GM12878 (cell line): ENCODE results near the gene CSNK1G1. TPM values are rescaled to one million over a fixed set of nuclear protein-coding genes. Genes with fewer than 3 reads are reported as not detected.

Experiments
- ATAC-seq: fragments of 200-7000 bp; cut with Tn5 transposase; 3 replicates; pipeline ENCODE4 v1.9.1; 2020; ENCODE audit warnings: mild to moderate bottlenecking, moderate library complexity
- BruUV-seq: library from RNA; stranded (reverse); fragments of 400-500 nt; replicated peaks from 2 replicates; lab custom pipeline; 2021; lab: Mats Ljungman, UMichigan
- CTCF ChIA-PET: fragments of 300-600 bp; sonication (Branson Sonifier 250); formaldehyde crosslinking; extraction: SDS; loops from one replicate; lab custom pipeline; 2021; ENCODE audit warnings: inconsistent platforms; lab: Yijun Ruan, JAX
- POLR2A ChIA-PET: fragments of 350-600 bp; formaldehyde crosslinking; extraction: SDS; loops from one replicate; lab custom pipeline; 2021; ENCODE audit warnings: inconsistent platforms; lab: Charles Lee
- RAD21 ChIA-PET: fragments of 300-600 bp; sonication (Branson Sonifier 250); formaldehyde crosslinking; loops from one replicate; lab custom pipeline; 2023; ENCODE audit warnings: antibody characterized with exemption; ENCODE audit not compliant: unreplicated experiment; lab: Charles Lee
- SMC1A ChIA-PET: fragments of 300-600 bp; sonication (Branson Sonifier 250); formaldehyde crosslinking; loops from one replicate; lab custom pipeline; 2023; ENCODE audit not compliant: unreplicated experiment, uncharacterized antibody; lab: Charles Lee
- DNase-seq: peaks from one replicate; pipeline ENCODE4 v3.0.0-alpha.2; 2011; ENCODE audit warnings: low read depth, low spot score
- FAIRE-seq: peaks from 3 replicates; lab custom pipeline; 2011; peaks lifted over from hg19 to GRCh38; lab: Jason Lieb, UNC
- H2AFZ ChIP-seq: 2 replicates; pipeline ENCODE4 v1.6.0; 2011; ENCODE audit warnings: low read depth, low read length, control low read depth; ENCODE audit not compliant: control insufficient read depth
- H3K27ac ChIP-seq: 2 replicates; pipeline ENCODE4 v1.5.1; 2011; ENCODE audit warnings: control low read depth; ENCODE audit not compliant: control insufficient read depth, insufficient read depth
- H3K27me3 ChIP-seq, 2 experiments: replicated peaks in 1 of 2; 2 replicates each; pipeline versions ENCODE4 v1.6.0 to v1.6.1; 2011; ENCODE audit warnings: low read length in 1 of 2; ENCODE audit not compliant: control insufficient read depth in 2 of 2, insufficient read depth in 2 of 2
- H3K36me3 ChIP-seq, 2 experiments: 2 replicates each; pipeline ENCODE4 v1.5.1; 2011; ENCODE audit warnings: low read length in 1 of 2; ENCODE audit not compliant: control insufficient read depth in 2 of 2, insufficient read depth in 2 of 2
- H3K4me1 ChIP-seq: 2 replicates; pipeline ENCODE4 v1.6.1; 2011; ENCODE audit warnings: mild to moderate bottlenecking, low read length, moderate library complexity, mixed read lengths; ENCODE audit not compliant: control insufficient read depth, insufficient read depth
- H3K4me2 ChIP-seq: 2 replicates; pipeline ENCODE4 v1.6.0; 2011; ENCODE audit warnings: control low read depth; ENCODE audit not compliant: control insufficient read depth, insufficient read depth
- H3K4me3 ChIP-seq: fragments of 200-600 bp; sonication (generic); 2 replicates; pipeline ENCODE4 v1.5.1; 2016
- H3K79me2 ChIP-seq: 2 replicates; pipeline ENCODE4 v1.6.0; 2011; ENCODE audit warnings: low read length; ENCODE audit not compliant: control insufficient read depth, insufficient read depth
- H3K9ac ChIP-seq: 2 replicates; pipeline ENCODE4 v1.8.0; 2011; ENCODE audit warnings: low read length, control low read depth, mixed read lengths; ENCODE audit not compliant: control insufficient read depth, insufficient read depth
- H3K9me3 ChIP-seq: replicated peaks from 3 replicates; pipeline ENCODE4 v1.5.1; 2011; ENCODE audit warnings: mild to moderate bottlenecking, low read length; ENCODE audit not compliant: control insufficient read depth, insufficient read depth
- H4K20me1 ChIP-seq: 2 replicates; pipeline ENCODE4 v1.6.0; 2011; ENCODE audit not compliant: control insufficient read depth, insufficient read depth
- BCL3 ChIP-seq: IDR thresholded peaks from 2 replicates; pipeline ENCODE4 v1.6.1; 2011; ENCODE audit warnings: borderline replicate concordance, low read depth, mild to moderate bottlenecking, moderate library complexity, low read length; ENCODE audit not compliant: insufficient read depth, poor library complexity, severe bottlenecking
- CREB1 ChIP-seq: IDR thresholded peaks from 2 replicates; pipeline ENCODE4 v1.6.1; 2012; ENCODE audit warnings: low read depth, mild to moderate bottlenecking, inconsistent platforms
- SRF ChIP-seq, 2 experiments: IDR thresholded peaks; 2 replicates each; pipeline ENCODE4 v1.6.1; 2011; ENCODE audit warnings: low read depth in 2 of 2, low read length in 2 of 2, mild to moderate bottlenecking in 1 of 2, moderate library complexity in 1 of 2
- TCF12 ChIP-seq: IDR thresholded peaks from 2 replicates; pipeline ENCODE4 v1.6.1; 2011; ENCODE audit warnings: low read depth, mild to moderate bottlenecking, low read length
- WGBS: methylation state at CpG from one replicate; pipeline ENCODE4 v1.1.6; 2016; ENCODE audit warnings: low lambda C conversion rate; ENCODE audit not compliant: insufficient replicate concordance, insufficient coverage; ENCODE audit errors: missing lambda C conversion rate; 5-methylcytosine and 5-hydroxymethylcytosine counted together
- in situ Hi-C: fragments of 300-500 bp; cut with MboI; formaldehyde crosslinking; loops from 9 replicates; pipeline ENCODE4 v1.14.3; 2018; ENCODE audit warnings: mixed read lengths
- intact Hi-C: fragments of 100-400 bp; cut with micrococcal nuclease; formaldehyde crosslinking; loops from one replicate; pipeline ENCODE4 v1.14.2; 2022; ENCODE audit not compliant: unreplicated experiment
- polyA plus RNA-seq, 11 experiments: library from polyadenylated mRNA; depleted of rRNA in 4 of 11; unstranded in 6 of 11; stranded (reverse) in 5 of 11; fragments of >200 nt; fragmentation: Nextera tagmentation in 4 of 11; fragmentation: Illumina TruSeq in 1 of 11; extraction: Ambion mirVana in 4 of 11; extraction: Trizol in 1 of 11; gene quantifications; 1 replicate in 1 of 11; 2 replicates in 10 of 11; pipeline versions ENCODE4 v1.2.1 to v1.2.3, GENCODE V29; 2011 to 2016; ENCODE audit warnings: inconsistent platforms in 2 of 11, missing spikeins in 2 of 11, low read depth in 1 of 11
- total RNA-seq, 4 experiments: library from RNA; depleted of rRNA in 3 of 4; stranded (reverse); fragments of >200 nt in 3 of 4; fragmentation: Illumina TruSeq in 1 of 4; extraction: Trizol in 1 of 4; gene quantifications; 2 replicates each; pipeline versions ENCODE4 v1.2.1 to v1.2.3, GENCODE V29; 2013 to 2021

Gene CSNK1G1
- total and polyA plus RNA-seq, 10 of the 15 experiments (the other 5 are each of a cell fraction or from before 2014, with no cell fraction given), result 6.1 to 23.4 (median 15.3) TPM

GRCh38 chr15:64166102-64166890 is 189.7 kb downstream of the CSNK1G1 start:
- intact Hi-C loops (no loop called here), in situ Hi-C loops (no loop called here)
- 95% methylated on average over 5 of the region's 5 CpGs for WGBS
- ChIA-PET POLR2A (interaction anchor here (1.3 kb wide), 1 partner anchor 77 kb away, joined by 3 read pairs; no protein-coding TSS in a partner anchor), CTCF (interaction anchor here (1.5 kb wide), 1 partner anchor 13 kb away, joined by 6 read pairs; no protein-coding TSS in a partner anchor), SMC1A (interaction anchor here (1.0 kb wide), 1 partner anchor 487 kb away, joined by 3 read pairs; no protein-coding TSS in a partner anchor), RAD21 (interaction anchor here (0.7 to 1.0 kb wide), 3 partner anchors 13 to 73 kb away, joined by 3 read pairs; partner anchors contain the start of gene CIAO2A)
- Histone ChIP-seq H2AFZ (no peak overlapping the region), H4K20me1 (no peaks in the 10 kb centered on the region), H3K79me2 (peaks cover 15% of the 10 kb centered on the region), H3K9ac (no peak overlapping the region), H3K27ac (no peak overlapping the region), H3K4me2 (0 out of 2 replicates have a peak overlapping the region, but pooled peaks have one; percentile 5), H3K36me3 (peaks cover 1 to 2% of the 10 kb centered on the region in 2 experiments; a peak in 3 of 4 replicates), H3K27me3 (no peaks in the 10 kb centered on the region), H3K4me1 (peaks cover 17% of the 10 kb centered on the region), H3K9me3 (no peaks in the 10 kb centered on the region), H3K4me3 (no peak overlapping the region)
- BruUV-seq, result no TSS peak
- DNase-seq, result no peak
- ATAC-seq, result no peak
- 0 out of 2 replicates have a peak, but pooled peaks have one; percentile 36 for TF ChIP-seq TCF12
- TF ChIP-seq BCL3, result peak; percentile 17
- no peak for TF ChIP-seq SRF (IDR thresholded peaks at IDR 0.05; ENCODE audit: low read depth in 2 of 2, low read length in 2 of 2)
- no peak for TF ChIP-seq CREB1
- FAIRE-seq, result no peak
